HEK293 (cell line): Measurements from ENCODE around the gene GNB1L.

Experiments used
- ATF2 ChIP-seq: fragments of 450-650 bp; formaldehyde crosslinking; IDR thresholded peaks from 2 replicates; pipeline ENCODE4 v1.5.1; 2016; ENCODE audit warnings: missing biosample characterization, missing genetic modification characterization, low read depth
- HIC1 ChIP-seq: fragments of 450-650 bp; formaldehyde crosslinking; IDR thresholded peaks from 2 replicates; pipeline ENCODE4 v1.5.1; 2016; ENCODE audit warnings: missing biosample characterization, missing genetic modification characterization
- ZNF555 ChIP-seq: fragments of 450-650 bp; formaldehyde crosslinking; conservative IDR thresholded peaks from 2 replicates; pipeline ENCODE4 v1.5.1; 2017; ENCODE audit warnings: missing biosample characterization, mild to moderate bottlenecking, missing genetic modification characterization, inconsistent platforms
- ZXDB ChIP-seq: fragments of 450-650 bp; formaldehyde crosslinking; IDR thresholded peaks from 2 replicates; pipeline ENCODE4 v1.5.1; 2016; ENCODE audit warnings: missing biosample characterization, missing genetic modification characterization
- TF ChIP-seq, protein P1 (sequence below): fragments of 450-650 bp; formaldehyde crosslinking; IDR thresholded peaks from 2 replicates; pipeline ENCODE4 v1.5.1; 2016; ENCODE audit warnings: missing biosample characterization, missing genetic modification characterization

DNA sequence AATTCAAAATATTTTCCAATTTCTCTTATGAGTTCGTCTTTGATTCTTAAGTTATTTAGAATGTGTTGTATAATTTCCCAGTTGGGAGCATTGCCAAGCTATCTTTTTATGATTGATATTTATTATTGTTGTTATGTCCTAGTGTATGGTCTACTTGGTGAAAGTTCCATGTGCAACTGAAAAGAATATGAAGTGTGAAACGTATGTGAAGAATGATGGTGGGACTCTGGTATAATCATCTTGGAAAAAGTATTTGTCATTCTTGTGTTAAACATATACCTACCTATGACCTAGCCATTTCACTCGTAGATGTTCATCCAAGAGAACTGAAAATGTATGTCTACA, 12.0 kb upstream of the GNB1L start:
- TF ChIP-seq ZNF555 (tag by site-specific recombination) (no peak), ZXDB (tag by site-specific recombination) (no peak), HIC1 (no peak), ATF2 (no peak)
- TF ChIP-seq, protein P1, sequence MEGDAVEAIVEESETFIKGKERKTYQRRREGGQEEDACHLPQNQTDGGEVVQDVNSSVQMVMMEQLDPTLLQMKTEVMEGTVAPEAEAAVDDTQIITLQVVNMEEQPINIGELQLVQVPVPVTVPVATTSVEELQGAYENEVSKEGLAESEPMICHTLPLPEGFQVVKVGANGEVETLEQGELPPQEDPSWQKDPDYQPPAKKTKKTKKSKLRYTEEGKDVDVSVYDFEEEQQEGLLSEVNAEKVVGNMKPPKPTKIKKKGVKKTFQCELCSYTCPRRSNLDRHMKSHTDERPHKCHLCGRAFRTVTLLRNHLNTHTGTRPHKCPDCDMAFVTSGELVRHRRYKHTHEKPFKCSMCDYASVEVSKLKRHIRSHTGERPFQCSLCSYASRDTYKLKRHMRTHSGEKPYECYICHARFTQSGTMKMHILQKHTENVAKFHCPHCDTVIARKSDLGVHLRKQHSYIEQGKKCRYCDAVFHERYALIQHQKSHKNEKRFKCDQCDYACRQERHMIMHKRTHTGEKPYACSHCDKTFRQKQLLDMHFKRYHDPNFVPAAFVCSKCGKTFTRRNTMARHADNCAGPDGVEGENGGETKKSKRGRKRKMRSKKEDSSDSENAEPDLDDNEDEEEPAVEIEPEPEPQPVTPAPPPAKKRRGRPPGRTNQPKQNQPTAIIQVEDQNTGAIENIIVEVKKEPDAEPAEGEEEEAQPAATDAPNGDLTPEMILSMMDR (tag by site-specific recombination) = no peak
